GM12874 (cell line): ENCODE measurements around the gene CSNK1D.

Source experiments
- TF ChIP-seq, protein P1 (sequence below): IDR thresholded peaks from 2 replicates; pipeline ENCODE4 v1.5.1; 2011; ENCODE audit warnings: low read depth, mild to moderate bottlenecking, control low read depth, low read length, moderate library complexity; ENCODE audit not compliant: insufficient read depth

Gene CSNK1D

GRCh38 chr17:82249896-82250581 lies 23.5 kb downstream of the CSNK1D start:
- TF ChIP-seq, protein P1, sequence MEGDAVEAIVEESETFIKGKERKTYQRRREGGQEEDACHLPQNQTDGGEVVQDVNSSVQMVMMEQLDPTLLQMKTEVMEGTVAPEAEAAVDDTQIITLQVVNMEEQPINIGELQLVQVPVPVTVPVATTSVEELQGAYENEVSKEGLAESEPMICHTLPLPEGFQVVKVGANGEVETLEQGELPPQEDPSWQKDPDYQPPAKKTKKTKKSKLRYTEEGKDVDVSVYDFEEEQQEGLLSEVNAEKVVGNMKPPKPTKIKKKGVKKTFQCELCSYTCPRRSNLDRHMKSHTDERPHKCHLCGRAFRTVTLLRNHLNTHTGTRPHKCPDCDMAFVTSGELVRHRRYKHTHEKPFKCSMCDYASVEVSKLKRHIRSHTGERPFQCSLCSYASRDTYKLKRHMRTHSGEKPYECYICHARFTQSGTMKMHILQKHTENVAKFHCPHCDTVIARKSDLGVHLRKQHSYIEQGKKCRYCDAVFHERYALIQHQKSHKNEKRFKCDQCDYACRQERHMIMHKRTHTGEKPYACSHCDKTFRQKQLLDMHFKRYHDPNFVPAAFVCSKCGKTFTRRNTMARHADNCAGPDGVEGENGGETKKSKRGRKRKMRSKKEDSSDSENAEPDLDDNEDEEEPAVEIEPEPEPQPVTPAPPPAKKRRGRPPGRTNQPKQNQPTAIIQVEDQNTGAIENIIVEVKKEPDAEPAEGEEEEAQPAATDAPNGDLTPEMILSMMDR: no peak

DNA sequence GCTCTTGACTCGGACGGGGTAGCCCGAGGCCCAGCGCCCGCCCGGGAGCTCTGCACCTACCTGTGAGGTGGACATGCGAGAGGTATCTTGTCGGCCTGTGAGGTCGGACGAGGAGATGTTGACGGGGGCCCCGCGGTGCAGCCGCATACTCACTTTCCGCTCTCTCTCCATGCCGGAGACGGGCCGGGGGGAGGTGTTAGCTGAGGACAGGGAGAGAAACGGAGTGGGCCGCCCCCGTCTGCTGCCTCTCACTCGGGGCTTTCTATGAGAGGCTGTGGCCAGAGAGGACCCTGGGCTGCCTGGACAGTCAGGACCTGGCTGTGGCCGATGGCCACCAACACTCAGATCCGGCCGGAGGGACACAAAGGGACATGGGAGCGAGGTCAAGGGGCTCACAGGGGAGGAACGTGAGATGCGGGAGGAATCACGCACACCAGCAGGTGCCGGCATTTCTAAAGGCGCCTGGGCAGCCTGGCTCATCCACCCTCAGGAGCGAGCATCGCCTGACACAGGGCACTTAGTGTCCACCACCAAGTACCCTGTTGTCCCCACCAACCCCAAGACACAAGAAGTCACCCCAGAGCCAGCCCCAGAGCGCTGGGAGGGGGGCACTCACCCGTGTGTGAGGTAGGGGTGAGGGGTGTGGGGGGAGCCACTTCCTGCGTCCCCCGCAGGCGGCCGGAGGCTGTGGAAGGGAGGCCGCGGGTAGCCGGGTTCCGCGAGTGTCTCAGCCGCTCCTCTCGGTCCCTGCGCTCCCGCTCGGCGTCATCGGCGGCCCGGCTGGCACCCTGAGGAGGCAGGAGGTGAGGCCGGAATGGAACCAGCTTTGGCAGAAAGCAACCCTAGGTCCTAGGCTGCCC lies 24.5 kb downstream of the CSNK1D start:
- TF ChIP-seq, protein P1: no peak

DNA sequence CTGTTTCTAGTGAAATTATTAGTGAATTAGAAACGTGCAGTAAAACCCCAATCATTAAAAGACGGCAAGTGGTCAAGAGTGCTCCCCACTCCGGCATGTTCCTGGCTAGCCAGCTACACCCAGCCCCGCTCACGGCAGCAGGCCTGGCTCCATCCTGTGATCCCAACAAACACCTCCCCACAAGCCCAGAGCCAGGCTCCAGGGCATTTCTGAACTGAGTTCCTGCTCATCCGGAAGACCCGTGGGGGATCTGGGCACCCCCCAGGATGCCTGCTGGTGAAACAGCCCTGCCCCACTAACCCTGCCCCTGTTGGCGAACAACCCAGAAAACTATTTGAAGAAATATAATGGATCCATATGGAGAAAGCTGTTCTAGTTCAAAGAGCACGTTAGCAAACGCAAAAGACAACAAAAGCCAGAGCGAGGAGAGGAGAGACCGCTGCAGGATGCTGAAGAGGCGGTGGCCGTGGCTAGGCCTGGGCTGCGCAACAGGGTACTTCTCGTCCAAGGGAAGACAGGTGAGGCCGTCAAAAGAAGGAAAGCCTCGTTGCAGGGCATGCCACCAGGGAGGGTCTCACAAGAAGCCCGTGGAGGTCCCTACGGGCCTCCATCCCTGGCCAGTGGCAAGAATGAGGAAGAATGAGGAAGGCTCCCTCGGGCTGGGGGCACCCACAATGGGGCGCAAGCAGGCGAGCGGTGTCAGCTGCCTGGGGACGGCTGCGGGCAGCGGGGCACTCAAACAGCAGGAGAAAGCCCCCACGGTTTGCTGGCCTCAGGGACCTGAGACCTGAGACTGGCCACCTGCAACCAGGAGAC lies 25.4 kb downstream of the CSNK1D start:
- TF ChIP-seq, protein P1: no peak

- TF ChIP-seq, protein P1: no peak
These were observed 26.2 kb downstream of the CSNK1D start for GRCh38 chr17:82247182-82247823.

- TF ChIP-seq, protein P1: no peak
These were observed 26.9 kb downstream of the CSNK1D start for GRCh38 chr17:82246365-82247181.

- TF ChIP-seq, protein P1: no peak
These were observed 27.5 kb downstream of the CSNK1D start for GRCh38 chr17:82246040-82246364.
